Brain microvascular endothelial cell (primary cell): ENCODE results near the gene MEF2A.

Experiments
- DNase-seq: peaks from one replicate; pipeline ENCODE4 v3.0.0-alpha.2; 2020
- H3K27ac ChIP-seq: fragments of 250-450 bp; sonication (Bioruptor Pico); 2 replicates; pipeline ENCODE4 v1.5.1; 2020; ENCODE audit warnings: mild to moderate bottlenecking, moderate library complexity
- H3K27me3 ChIP-seq: fragments of 250-450 bp; sonication (Bioruptor Pico); replicated peaks from 2 replicates; pipeline ENCODE4 v1.5.1; 2020; ENCODE audit warnings: mild to moderate bottlenecking
- H3K36me3 ChIP-seq: fragments of 250-450 bp; sonication (Bioruptor Pico); replicated peaks from 2 replicates; pipeline ENCODE4 v1.5.1; 2020; ENCODE audit warnings: mild to moderate bottlenecking
- H3K4me3 ChIP-seq: 2 replicates; pipeline ENCODE4 v1.5.1; 2011; ENCODE audit warnings: low read depth, mild to moderate bottlenecking, control low read depth, low read length, moderate library complexity
- CTCF ChIP-seq: IDR thresholded peaks from 2 replicates; pipeline ENCODE4 v1.5.1; 2011; ENCODE audit warnings: low read depth, mild to moderate bottlenecking, moderate library complexity, low read length, control low read depth, inconsistent platforms; ENCODE audit errors: missing control alignments
- in situ Hi-C: cut with HindIII; loops from 2 replicates; pipeline ENCODE4 v1.10.0; 2017; ENCODE audit warnings: low sequenced_read_pairs, low pct_ligation_motif_present

Gene MEF2A

GRCh38 chr15:99586121-99586520 is 20.3 kb downstream of the MEF2A start:
- no peak for TF ChIP-seq CTCF
- no peak overlapping the region for H3K4me3 ChIP-seq
- no peak overlapping the region for H3K27ac ChIP-seq
- H3K36me3 ChIP-seq, result no peaks in the 10 kb centered on the region
- no peaks in the 10 kb centered on the region for H3K27me3 ChIP-seq
- in situ Hi-C loops, result no loop called here
- DNase-seq, result no peak

- TF ChIP-seq CTCF, result no peak
- H3K27ac ChIP-seq, result no peak overlapping the region
- DNase-seq, result no peak
- H3K4me3 ChIP-seq, result no peak overlapping the region
- in situ Hi-C loops, result no loop called here
- no peaks in the 10 kb centered on the region for H3K27me3 ChIP-seq
- H3K36me3 ChIP-seq, result no peaks in the 10 kb centered on the region
These were observed 24.0 kb downstream of the MEF2A start for GRCh38 chr15:99589801-99590200.

GRCh38 chr15:99590913-99591646 is 25.3 kb downstream of the MEF2A start:
- no peak overlapping the region for H3K27ac ChIP-seq
- H3K27me3 ChIP-seq, result no peaks in the 10 kb centered on the region
- H3K36me3 ChIP-seq, result no peaks in the 10 kb centered on the region
- in situ Hi-C loops, result no loop called here
- DNase-seq, result no peak
- no peak for TF ChIP-seq CTCF
- no peak overlapping the region for H3K4me3 ChIP-seq

- Histone ChIP-seq H3K36me3 (no peaks in the 10 kb centered on the region), H3K4me3 (no peak overlapping the region), H3K27me3 (no peaks in the 10 kb centered on the region), H3K27ac (no peak overlapping the region)
- DNase-seq, result peak; percentile 50
- TF ChIP-seq CTCF, result no peak
- in situ Hi-C loops, result no loop called here
These were observed 26.5 kb downstream of the MEF2A start for GRCh38 chr15:99592145-99592791.

- Histone ChIP-seq H3K27ac (no peak overlapping the region), H3K4me3 (no peak overlapping the region), H3K27me3 (no peaks in the 10 kb centered on the region), H3K36me3 (no peaks in the 10 kb centered on the region)
- TF ChIP-seq CTCF, result no peak
- in situ Hi-C loops, result no loop called here
- no peak for DNase-seq
These were observed 27.3 kb downstream of the MEF2A start for GRCh38 chr15:99593070-99593469.

GRCh38 chr15:99594916-99595315 is 29.1 kb downstream of the MEF2A start:
- Histone ChIP-seq H3K27ac (no peak overlapping the region), H3K4me3 (no peak overlapping the region), H3K36me3 (no peaks in the 10 kb centered on the region), H3K27me3 (no peaks in the 10 kb centered on the region)
- in situ Hi-C loops, result no loop called here
- TF ChIP-seq CTCF, result no peak
- DNase-seq, result no peak
